Activated CD8-positive, alpha-beta memory T cell treated with anti-CD3 and anti-CD28 coated beads, Interleukin-2, amount 50 U/mL, for 24 hours (primary cell): ENCODE measurements around the gene SF3B1.
A peak's percentile ranks its signal among the peaks of the same experiment; 100 is the strongest.
"Not testable (repeated sequence)": the region's sequence is repeated elsewhere in the genome, so short reads cannot be mapped to it uniquely, and the experiment has no call there.

Experiments used
- DNase-seq: peaks from one replicate; pipeline ENCODE4 v3.0.0-alpha.2; 2020; ENCODE audit errors: extremely low read depth

SF3B1 gene, protein sequence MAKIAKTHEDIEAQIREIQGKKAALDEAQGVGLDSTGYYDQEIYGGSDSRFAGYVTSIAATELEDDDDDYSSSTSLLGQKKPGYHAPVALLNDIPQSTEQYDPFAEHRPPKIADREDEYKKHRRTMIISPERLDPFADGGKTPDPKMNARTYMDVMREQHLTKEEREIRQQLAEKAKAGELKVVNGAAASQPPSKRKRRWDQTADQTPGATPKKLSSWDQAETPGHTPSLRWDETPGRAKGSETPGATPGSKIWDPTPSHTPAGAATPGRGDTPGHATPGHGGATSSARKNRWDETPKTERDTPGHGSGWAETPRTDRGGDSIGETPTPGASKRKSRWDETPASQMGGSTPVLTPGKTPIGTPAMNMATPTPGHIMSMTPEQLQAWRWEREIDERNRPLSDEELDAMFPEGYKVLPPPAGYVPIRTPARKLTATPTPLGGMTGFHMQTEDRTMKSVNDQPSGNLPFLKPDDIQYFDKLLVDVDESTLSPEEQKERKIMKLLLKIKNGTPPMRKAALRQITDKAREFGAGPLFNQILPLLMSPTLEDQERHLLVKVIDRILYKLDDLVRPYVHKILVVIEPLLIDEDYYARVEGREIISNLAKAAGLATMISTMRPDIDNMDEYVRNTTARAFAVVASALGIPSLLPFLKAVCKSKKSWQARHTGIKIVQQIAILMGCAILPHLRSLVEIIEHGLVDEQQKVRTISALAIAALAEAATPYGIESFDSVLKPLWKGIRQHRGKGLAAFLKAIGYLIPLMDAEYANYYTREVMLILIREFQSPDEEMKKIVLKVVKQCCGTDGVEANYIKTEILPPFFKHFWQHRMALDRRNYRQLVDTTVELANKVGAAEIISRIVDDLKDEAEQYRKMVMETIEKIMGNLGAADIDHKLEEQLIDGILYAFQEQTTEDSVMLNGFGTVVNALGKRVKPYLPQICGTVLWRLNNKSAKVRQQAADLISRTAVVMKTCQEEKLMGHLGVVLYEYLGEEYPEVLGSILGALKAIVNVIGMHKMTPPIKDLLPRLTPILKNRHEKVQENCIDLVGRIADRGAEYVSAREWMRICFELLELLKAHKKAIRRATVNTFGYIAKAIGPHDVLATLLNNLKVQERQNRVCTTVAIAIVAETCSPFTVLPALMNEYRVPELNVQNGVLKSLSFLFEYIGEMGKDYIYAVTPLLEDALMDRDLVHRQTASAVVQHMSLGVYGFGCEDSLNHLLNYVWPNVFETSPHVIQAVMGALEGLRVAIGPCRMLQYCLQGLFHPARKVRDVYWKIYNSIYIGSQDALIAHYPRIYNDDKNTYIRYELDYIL

GRCh38 chr2:197434541-197435513, at the start of gene SF3B1:
Gene SF3B1 (minus strand): TSS chr2:197435028. CDS start chr2:197434999, 29 bp downstream.
- peak; percentile 98 for DNase-seq

GRCh38 chr2:197484248-197484647, 49.4 kb upstream of the SF3B1 start:
- DNase-seq: not testable (repeated sequence)

GRCh38 chr2:197480165-197481036, 45.6 kb upstream of the SF3B1 start:
- DNase-seq: no peak

- DNase-seq: no peak
Measured at GRCh38 chr2:197477797-197478196, 43.0 kb upstream of the SF3B1 start.

GRCh38 chr2:197472166-197472565, 37.3 kb upstream of the SF3B1 start:
- no peak for DNase-seq

- DNase-seq: no peak
Measured at GRCh38 chr2:197464175-197464574, 29.3 kb upstream of the SF3B1 start.

DNA sequence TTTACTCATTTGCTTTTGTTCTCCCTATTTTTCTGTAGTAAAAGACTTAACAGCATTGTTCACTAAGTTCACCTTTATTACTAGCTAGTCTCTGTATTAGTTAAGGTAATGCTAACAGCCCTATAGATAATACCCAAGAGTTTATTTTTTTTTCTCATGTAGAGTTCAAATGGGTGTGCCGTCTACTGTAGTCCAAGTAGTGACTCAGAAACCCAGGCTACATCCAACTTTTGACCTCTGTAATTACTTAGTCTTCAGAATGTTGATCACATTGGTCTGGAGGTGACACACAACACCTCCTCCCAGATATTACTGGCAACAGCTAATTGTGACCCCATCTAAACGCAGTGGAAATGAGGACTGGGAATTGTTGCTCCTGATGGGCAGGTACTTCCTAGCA, 26.2 kb upstream of the SF3B1 start:
- no peak for DNase-seq

DNA sequence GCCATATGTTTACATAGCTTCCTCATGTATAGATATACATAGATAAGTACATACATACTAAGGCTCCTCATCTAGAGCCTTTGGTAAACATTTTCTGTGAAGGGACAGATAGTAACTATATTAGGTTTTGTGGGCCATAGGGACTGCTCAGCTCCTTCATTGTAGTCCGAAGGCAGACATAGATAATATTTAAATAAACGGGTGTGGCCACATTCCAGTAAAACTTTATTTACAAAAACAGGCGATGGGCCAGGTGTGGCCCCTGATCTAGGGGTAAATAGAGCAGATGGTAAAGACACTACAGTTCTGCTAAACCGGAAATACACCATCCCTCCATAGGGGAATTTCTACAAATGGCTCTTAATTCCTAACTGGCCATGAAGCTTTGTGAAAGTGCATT, 25.8 kb upstream of the SF3B1 start:
- DNase-seq: no peak

- DNase-seq: no peak
Measured at GRCh38 chr2:197455428-197455827, 20.6 kb upstream of the SF3B1 start.

- DNase-seq: no peak
Measured at GRCh38 chr2:197454923-197455322, 20.1 kb upstream of the SF3B1 start.

DNA sequence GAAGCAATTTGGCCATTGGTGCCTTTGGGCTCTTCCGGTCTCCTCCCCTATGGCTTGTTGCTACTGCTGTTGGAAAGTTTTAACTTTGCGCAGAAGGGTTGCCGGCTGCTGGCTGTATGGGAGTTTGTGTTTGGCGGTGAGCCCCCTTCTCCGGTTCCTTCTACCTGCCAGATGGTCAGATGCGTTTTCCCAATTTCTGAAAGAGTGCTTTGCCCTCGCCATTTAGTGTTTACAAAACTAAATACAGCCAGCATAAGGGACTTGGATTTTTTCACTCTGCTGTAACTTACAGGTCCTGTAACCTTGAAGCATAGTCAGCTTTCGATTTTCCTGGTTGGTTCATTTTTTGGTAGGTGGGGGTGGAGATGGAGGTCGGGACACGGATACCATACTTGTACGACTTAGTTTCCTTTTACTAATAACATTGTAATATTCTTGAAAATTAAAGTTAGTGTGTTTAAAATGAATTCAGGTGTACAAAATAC, 19.1 kb upstream of the SF3B1 start:
- peak; percentile 51 for DNase-seq

DNA sequence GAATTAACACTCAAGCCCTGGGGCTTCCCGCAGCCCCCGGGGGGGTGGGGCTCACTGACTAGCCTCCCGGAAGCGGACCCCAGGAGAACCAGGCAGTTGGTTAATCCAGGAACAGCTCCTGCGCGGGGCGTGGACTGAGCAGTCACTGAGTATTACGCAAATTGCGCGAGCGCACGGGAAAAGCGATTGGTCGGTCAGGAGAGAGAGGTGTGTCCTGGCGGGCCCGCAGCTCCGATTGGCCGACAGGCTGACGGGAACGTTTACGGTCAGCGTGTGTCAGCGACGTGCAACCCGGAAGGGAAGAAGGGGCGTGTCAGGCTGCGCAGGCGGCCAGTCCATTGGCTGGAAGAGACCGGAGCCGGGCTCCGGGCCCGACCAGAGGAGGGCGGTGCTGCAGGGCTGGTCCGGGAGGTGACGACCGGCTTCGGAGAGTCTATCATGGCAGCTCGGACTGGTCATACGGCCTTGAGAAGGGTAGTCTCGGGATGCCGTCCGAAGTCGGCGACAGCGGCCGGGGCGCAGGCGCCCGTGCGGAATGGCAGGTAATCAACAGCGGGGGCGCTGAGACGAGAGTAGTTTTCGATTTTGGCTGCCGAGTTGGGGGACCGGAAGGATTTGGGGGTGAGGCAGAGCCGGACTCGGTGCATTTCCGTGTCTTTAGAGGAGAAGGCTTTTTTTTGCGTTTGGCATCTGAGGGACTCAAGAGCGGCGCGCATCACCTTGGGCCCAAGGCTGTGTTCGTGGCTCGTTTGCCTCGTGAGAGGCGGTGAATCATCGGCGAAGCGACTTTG, 18.5 kb upstream of the SF3B1 start, which contains the start of gene COQ10B:
TSS of gene COQ10B (plus strand) at position 430 of the 791 bp plus-strand sequence. CDS start at position 439, 9 bp downstream.
- DNase-seq: peak; percentile 96

DNA sequence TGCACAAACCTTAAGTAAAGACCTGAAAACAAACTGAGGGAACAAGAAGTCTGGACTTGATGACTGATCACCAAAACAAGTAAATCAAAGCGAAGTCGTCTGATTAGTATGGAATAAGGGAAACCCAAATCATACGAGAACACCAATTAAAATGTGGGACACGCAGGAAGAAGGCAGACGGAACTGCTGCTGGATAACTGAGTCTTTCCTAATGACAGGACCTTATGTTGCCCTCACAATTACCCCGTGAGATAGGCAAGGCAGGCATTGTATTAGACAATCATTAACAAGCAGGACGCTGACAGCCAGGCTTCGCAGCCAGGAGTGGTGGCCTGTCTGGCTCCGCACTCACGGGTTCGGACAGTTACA, 17.9 kb upstream of the SF3B1 start:
- DNase-seq: no peak

- DNase-seq: not testable (repeated sequence)
Measured at GRCh38 chr2:197450935-197451358, 16.1 kb upstream of the SF3B1 start.

GRCh38 chr2:197450465-197450864, 15.6 kb upstream of the SF3B1 start:
- DNase-seq: no peak

GRCh38 chr2:197446844-197447243, 12.0 kb upstream of the SF3B1 start:
- DNase-seq: no peak

DNA sequence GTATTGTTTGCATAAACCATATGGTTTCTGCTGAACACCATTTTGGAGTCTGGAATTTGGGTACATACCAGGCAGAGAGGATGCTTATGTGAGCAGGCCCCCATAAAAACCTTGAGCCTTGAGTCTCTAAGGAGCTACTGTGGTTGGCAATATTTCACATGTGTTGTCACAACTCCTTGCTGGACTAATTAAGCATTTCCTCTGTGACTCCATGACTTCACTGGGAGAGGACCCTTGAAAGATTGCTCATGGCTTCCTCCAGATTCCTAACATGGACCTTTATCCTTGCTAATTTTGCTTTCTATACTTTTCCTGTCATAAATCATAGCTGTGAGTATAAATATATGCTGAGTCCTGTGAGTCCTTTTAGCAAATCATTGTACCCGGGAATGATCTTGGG, 10.9 kb upstream of the SF3B1 start:
- no peak for DNase-seq

DNA sequence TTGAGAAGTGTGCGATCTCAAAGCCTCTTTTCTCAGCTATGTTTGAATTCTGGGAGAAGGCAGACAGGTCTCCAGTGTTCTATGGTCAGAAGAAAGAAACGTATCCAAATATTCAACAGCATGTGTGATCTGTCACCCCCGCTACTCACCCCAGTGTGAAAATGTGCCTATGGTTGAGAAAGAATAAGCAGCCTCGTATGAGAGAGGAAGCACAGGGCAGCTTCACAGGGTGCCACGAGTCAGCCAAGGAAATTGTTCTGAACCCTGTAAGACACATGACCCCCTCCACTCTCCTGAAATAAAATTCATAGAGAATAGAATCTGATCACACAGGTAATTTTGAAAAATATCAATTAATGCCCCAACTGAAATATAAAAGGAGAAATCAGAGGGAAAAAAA, 8.0 kb upstream of the SF3B1 start:
- DNase-seq: no peak

DNA sequence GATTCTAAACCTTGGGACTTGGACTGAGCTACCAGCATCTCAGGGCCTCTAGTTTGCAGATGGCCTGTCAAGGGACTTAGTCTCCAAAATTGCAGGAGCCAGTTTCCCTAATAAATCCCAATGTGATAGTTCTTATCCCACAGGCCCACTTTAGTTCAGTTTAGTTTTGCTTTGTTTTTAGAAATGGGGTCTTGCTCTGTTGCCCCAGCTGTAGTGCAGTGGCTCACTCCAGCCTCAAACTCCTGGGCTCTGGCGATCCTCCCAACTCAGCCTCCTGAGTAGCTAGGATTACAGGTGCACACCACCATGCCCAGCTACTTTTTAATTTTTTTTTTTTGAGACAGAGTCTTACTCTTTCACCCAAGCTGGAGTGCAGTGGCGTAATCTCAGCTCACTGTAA, 2.6 kb upstream of the SF3B1 start:
- DNase-seq: no peak
